Stimulated activated CD8-positive, alpha-beta memory T cell treated with anti-CD3 and anti-CD28 coated beads, Interleukin-15, amount 100 ng/mL, for 1 hour (primary cell): Measurements from ENCODE around the gene VPS37B.
"Not testable (repeated sequence)": the region's sequence is repeated elsewhere in the genome, so short reads cannot be mapped to it uniquely, and the experiment has no call there.

Experiments used
- DNase-seq: peaks from one replicate; pipeline ENCODE4 v3.0.0-alpha.2; 2020; ENCODE audit warnings: low read depth

VPS37B gene

GRCh38 chr12:122908915-122909314 is 13.0 kb upstream of the VPS37B start:
- DNase-seq: no peak

- not testable (repeated sequence) for DNase-seq
Measured at GRCh38 chr12:122905258-122905657, 9.3 kb upstream of the VPS37B start.

GRCh38 chr12:122903693-122904034 is 7.7 kb upstream of the VPS37B start:
- no peak for DNase-seq

GRCh38 chr12:122902854-122903692 is 7.1 kb upstream of the VPS37B start:
- no peak for DNase-seq

GRCh38 chr12:122899887-122900286 is 4.0 kb upstream of the VPS37B start:
- no peak for DNase-seq

GRCh38 chr12:122896662-122897061 is 738 bp upstream of the VPS37B start:
- DNase-seq: no peak

GRCh38 chr12:122895320-122895703 is 612 bp downstream of the VPS37B start:
- DNase-seq: no peak

- no peak for DNase-seq
Measured at GRCh38 chr12:122894193-122895121, 1.5 kb downstream of the VPS37B start.

GRCh38 chr12:122893208-122894153 is 2.4 kb downstream of the VPS37B start:
- no peak for DNase-seq

- DNase-seq: not testable (repeated sequence)
Measured at GRCh38 chr12:122892724-122893123, 3.2 kb downstream of the VPS37B start.

- DNase-seq: no peak
Measured at GRCh38 chr12:122891661-122892525, 4.0 kb downstream of the VPS37B start.

GRCh38 chr12:122889761-122890520 is 6.0 kb downstream of the VPS37B start:
- no peak for DNase-seq

- no peak for DNase-seq
Measured at GRCh38 chr12:122888232-122888752, 7.6 kb downstream of the VPS37B start.

GRCh38 chr12:122887819-122888212 is 8.1 kb downstream of the VPS37B start:
- DNase-seq: no peak

- no peak for DNase-seq
Measured at GRCh38 chr12:122886851-122887818, 8.8 kb downstream of the VPS37B start.

GRCh38 chr12:122886161-122886560 is 9.8 kb downstream of the VPS37B start:
- no peak for DNase-seq

GRCh38 chr12:122884860-122885259 is 11.1 kb downstream of the VPS37B start:
- no peak for DNase-seq

- no peak for DNase-seq
Measured at GRCh38 chr12:122884091-122884826, 11.7 kb downstream of the VPS37B start.
